Stimulated activated CD8-positive, alpha-beta memory T cell treated with anti-CD3 and anti-CD28 coated beads, Interleukin-4, amount 100 ng/mL, for 1 hour (primary cell): ENCODE results near the gene COL5A3.
A peak's percentile ranks its signal among the peaks of the same experiment; 100 is the strongest.
"Not testable (repeated sequence)": the region's sequence is repeated elsewhere in the genome, so short reads cannot be mapped to it uniquely, and the experiment has no call there.

Experiments used
- DNase-seq, 2 donors: peaks; one replicate each; pipeline ENCODE4 v3.0.0-alpha.2; 2020; ENCODE audit warnings: low read depth in 2 of 2, low spot score in 1 of 2

The COL5A3 gene

GRCh38 chr19:10010247-10010691, at the start of gene COL5A3:
Gene COL5A3, minus strand, starts transcription at chr19:10010504. Its CDS starts 119 bp downstream, at chr19:10010385.
- DNase-seq: no peak

DNA sequence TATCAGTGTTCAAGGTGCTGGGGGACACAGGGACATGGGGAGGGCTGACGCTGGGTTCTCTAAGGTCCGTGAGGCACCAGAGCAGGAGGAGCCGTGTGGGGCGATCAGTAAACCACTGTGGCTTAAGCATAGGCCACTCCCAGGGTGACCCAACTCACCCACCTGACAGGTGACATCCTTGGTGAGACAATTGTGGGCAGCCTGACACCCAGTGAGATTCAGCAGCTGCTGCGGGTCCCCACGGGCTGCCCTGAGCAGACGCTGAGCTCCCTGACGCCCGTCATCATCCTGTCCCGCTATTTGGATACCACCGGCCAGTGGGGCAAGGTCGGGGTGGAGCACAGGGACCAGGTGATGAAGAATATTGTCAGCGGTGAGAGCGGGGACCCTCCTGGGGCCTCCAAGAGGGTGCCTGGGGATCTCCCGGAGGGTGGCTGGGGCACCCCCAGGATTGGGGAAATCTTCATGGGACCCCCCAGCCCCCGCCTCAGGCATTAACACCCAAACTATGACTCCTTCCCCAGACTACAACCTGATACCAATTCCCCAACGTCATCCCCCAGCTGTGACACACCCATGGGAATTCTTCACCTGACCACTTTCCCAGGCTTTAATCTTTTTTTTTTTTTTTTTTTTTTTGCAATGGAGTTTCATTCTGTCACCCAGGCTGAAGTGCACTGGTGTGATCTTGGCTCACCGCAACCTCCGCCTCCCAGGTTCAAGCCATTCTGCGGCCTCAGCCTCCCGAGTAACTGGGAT, 42.5 kb upstream of the COL5A3 start:
- DNase-seq: no peak

GRCh38 chr19:10049626-10050025, 39.3 kb upstream of the COL5A3 start:
- no peak for DNase-seq

- no peak for DNase-seq
Measured at GRCh38 chr19:10045371-10045770, 35.1 kb upstream of the COL5A3 start.

DNA sequence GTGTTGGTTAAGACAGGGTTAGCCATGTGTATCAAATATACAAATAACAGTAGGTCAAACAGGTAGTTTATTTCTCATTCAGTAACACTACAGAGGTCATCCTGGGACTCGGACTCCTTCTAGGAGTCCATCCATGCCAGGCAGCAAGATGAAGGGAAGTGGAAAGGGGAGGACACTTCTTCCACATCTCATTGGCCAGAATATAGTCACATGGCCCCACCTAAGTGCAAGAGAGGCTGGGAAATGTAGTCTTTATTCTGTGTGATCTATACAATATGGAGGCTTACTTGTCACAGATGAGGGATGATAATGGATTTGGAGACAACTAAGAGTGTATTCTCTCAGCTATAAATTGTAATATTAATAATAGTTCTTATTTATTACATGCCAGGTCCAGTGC, 34.1 kb upstream of the COL5A3 start:
- no peak for DNase-seq

- no peak for DNase-seq
Measured at GRCh38 chr19:10043286-10043927, 33.1 kb upstream of the COL5A3 start.

DNA sequence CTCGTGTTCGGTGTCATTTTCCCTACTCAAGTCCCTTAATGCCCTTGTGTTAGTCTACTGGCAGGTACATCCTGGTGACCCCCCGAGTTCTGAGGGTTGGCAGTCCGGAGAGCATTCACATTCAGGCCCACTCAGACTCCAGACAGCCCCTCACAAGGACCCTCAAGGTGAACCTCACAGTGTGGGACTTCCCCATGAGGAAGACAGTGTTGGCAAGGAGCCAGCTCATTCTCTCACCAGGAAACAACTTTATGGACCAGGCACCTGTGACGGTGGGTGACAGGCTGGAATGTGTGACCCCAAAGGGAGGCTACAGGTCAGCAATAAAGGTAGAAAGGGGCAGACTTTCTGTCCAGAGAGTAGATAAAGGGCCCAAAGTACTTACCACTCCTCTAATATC, 27.5 kb upstream of the COL5A3 start:
- DNase-seq: no peak

DNA sequence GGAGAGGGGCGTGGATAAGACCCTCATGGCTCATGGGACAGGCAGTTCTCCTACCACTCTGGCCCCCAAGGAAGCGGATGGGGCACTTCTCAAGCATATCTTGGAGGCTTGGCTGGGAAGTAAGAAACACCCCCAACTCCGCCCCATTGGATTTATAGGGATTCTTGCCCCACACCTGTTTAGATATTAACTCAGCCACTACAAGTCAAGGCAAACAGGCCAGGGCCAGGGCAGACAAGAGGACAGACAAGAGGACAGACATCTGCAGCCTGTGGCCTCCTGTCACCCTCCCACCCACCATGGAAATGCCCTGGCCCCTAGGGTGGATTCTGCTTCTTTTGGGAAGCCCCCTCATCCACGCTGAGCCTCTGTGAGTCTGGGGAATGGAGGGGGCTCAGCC, 27.1 kb upstream of the COL5A3 start:
- DNase-seq: no peak

GRCh38 chr19:10036601-10037071, 26.3 kb upstream of the COL5A3 start:
- no peak for DNase-seq

- no peak for DNase-seq
Measured at GRCh38 chr19:10033614-10034013, 23.3 kb upstream of the COL5A3 start.

- DNase-seq: peak; percentile 40 to 41
Measured at GRCh38 chr19:10027158-10027997, 17.1 kb upstream of the COL5A3 start.

DNA sequence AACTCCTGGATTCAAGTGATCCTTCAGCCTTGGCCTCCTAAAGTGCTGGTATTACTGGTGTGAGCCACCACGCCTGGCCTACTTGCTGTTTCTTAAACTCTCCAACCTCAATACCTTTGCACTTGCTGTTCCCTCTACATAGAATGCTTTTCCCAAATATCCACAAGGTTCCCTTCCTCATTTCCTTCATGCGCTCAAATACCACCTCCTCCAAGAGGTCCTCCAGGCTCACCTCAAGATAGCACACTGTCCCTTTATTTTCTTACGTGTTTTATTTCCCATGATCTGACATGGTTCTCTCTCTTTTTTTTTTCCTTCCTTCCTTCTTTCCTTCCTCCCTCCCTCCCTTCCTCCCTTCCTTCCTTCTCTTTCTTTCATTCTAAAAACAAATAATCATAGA, 16.4 kb upstream of the COL5A3 start:
- no peak for DNase-seq

GRCh38 chr19:10023096-10023495, 12.8 kb upstream of the COL5A3 start:
- DNase-seq: not testable (repeated sequence)

GRCh38 chr19:10021863-10022262, 11.6 kb upstream of the COL5A3 start:
- no peak for DNase-seq

DNA sequence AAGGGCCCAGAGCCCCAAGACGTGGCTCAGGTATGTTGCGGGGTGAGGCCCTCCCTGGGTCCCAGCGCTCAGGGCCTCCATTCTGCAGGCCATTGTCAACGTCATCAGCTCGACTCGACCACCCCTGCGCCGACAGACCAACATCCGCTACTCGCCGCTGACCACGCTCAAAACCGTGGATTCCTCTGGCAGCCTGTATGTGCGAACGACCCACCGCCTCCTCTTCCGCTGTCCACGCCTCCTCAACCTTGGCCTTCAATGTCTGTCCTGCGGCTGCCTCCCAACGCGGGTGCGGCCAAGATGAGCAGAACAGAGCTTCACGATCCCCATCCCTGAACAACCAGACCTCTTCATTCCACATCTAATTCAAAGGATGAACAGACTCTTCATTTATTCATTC, 11.1 kb upstream of the COL5A3 start:
- DNase-seq: no peak

DNA sequence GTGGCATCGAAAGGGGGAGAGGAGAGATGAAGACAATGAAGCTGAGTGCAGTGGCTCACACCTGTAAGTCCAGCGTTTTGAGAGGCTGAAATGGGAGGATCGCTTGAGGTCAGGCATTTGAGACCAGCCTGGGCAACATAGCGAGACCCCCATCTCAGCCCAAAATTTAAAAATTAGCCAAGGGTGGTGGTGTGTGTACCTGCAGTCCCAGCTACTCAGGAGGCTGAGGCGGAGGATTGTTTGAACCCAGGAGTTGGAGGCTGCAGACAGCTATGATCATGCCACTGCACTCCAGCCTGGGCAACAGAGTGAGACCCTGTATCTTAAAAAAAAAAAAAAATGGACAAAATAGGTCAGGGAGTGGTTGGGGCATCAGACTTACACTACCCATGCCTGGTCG, 10.5 kb upstream of the COL5A3 start:
- DNase-seq: no peak

DNA sequence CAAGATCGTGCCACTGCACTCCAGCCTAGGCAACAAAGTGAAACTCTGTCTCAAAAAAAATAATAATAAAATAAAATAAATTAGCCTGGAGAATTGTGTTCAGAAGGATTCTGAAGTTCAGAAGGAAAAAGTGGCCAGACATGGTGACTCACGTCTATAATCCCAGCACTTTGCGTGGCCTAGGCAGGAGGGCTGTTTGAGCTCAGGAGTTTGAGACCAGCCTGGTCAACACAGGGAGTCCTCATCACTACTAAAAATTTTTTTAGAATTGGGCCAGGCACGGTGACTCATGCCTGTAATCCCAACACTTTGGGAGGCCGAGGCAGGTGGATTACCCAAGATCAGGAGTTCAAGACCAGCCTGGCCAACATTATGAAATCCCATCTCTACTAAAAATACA, 8.9 kb upstream of the COL5A3 start:
- no peak for DNase-seq

- DNase-seq: no peak
Measured at GRCh38 chr19:10018786-10019185, 8.5 kb upstream of the COL5A3 start.

GRCh38 chr19:10018263-10018662, 8.0 kb upstream of the COL5A3 start:
- no peak for DNase-seq

GRCh38 chr19:10013834-10014618, 3.7 kb upstream of the COL5A3 start:
- no peak for DNase-seq

GRCh38 chr19:10013316-10013715, 3.0 kb upstream of the COL5A3 start, which contains the start of gene RDH8:
Gene RDH8, plus strand, starts transcription at chr19:10013483. Its CDS starts 15 bp downstream, at chr19:10013498.
- no peak for DNase-seq
